SH-SY5Y (cell line): ENCODE measurements around the gene ATP7A.

Experiments
- GATA2 ChIP-seq: IDR thresholded peaks from 2 replicates; pipeline ENCODE4 v1.6.1; 2011; ENCODE audit warnings: mild to moderate bottlenecking, low read depth, low read length
- GATA3 ChIP-seq: IDR thresholded peaks from 2 replicates; pipeline ENCODE4 v1.6.1; 2011; ENCODE audit warnings: low read depth, mild to moderate bottlenecking, low read length, moderate library complexity

DNA sequence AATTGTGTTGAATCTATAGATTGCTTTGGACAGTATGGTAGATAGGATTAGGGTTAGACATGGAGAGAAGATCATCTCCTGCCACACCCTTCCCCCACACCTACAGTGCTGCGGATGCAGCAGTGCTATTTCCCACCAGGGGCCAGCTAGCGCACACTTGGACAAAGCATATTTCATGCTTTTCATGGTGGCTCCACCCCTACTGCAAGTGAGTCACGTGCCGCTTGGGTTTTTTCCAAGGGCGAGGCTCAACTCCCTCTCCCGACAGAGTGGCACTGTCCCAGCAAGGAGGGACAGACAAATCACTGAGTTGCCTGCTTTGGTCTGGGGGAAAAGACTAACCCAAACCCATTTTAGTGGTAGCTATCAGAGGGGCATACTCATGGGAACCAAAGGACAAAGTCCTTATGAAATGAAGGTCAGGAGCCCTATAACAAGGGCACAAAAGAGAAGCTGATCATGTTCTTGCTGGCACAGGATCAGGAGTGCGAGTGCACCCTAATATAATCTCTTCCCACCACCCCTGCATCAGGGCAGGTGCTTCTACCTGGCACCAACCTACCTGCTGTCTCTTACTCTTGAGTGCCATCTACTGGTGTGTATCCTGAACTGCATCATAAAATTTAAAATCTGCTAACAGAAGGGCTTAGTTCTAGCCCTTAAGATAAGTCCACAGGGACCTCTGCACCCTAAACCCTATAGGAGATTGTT lies 114.0 kb downstream of the ATP7A start:
- TF ChIP-seq GATA2 (no peak), GATA3 (no peak)
